ENCODE measurements around the gene CHST9.

GRCh38 chr18:27165412-27165811, 19.7 kb downstream of the CHST9 start:
- TF ChIP-seq FOS (IDR thresholded peaks at IDR 0.05; ENCODE audit: extremely low read depth, insufficient read length): no peak
- TF ChIP-seq SMAD1 (IDR thresholded peaks at IDR 0.05; ENCODE audit: low read depth, low read length, partially characterized antibody): no peak
- no peak for TF ChIP-seq ZFP1 (CRISPR knock-in tag; IDR thresholded peaks at IDR 0.05)
- TF ChIP-seq CBFA2T3 (IDR thresholded peaks at IDR 0.05): no peak
- TF ChIP-seq SRSF3 (IDR thresholded peaks at IDR 0.05; ENCODE audit: insufficient read depth, low read length): no peak
